Amniotic epithelial cell (primary cell): ENCODE data around the gene ADAMTS8.
A peak's percentile ranks its signal among the peaks of the same experiment; 100 is the strongest.

Experiments used
- DNase-seq: peaks from one replicate; pipeline ENCODE4 v3.0.0-alpha.2; 2010; ENCODE audit warnings: low read depth

The ADAMTS8 gene

DNA sequence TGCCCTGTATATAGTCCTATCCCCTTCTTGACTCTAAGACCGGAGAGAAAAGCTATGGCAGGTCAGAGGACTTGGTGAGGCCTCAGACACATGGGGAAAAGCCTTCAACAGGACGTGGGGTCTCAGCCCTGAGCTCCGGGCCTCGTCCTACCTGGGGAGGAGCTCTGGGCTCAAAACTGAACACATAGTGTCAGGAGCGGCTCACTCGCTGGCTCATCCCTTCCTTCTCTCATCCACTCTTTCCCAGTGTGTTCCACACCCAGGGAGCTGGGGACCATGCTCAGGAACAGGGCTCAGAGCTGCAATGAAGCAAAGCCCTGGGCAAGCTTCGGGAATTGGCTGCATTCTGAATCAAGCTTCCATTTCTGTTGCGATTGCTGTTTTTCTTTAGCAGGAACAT, 34.5 kb upstream of the ADAMTS8 start:
- no peak for DNase-seq

DNA sequence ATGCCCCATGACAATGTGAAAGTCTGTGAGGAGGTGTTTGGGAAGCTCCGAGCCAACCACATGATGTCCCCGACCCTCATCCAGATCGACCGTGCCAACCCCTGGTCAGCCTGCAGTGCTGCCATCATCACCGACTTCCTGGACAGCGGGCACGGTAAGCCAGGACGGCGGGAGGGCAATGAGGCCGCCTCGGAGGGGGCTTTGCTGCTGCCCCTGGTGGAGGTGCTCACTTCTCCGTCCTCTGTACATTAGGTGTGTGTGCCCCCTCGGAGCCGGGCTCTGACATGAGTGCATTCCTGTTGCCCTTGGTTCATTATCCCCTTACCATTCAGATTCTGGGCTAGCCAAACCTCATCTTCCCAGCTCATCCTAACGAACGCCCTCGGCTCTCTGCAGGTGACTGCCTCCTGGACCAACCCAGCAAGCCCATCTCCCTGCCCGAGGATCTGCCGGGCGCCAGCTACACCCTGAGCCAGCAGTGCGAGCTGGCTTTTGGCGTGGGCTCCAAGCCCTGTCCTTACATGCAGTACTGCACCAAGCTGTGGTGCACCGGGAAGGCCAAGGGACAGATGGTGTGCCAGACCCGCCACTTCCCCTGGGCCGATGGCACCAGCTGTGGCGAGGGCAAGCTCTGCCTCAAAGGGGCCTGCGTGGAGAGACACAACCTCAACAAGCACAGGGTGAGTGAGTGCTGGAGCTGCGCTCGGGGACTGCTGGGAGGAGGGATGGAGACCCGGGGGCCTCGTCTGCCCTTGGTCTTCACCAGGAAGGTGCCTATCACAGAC, 33.9 kb upstream of the ADAMTS8 start:
- no peak for DNase-seq

DNA sequence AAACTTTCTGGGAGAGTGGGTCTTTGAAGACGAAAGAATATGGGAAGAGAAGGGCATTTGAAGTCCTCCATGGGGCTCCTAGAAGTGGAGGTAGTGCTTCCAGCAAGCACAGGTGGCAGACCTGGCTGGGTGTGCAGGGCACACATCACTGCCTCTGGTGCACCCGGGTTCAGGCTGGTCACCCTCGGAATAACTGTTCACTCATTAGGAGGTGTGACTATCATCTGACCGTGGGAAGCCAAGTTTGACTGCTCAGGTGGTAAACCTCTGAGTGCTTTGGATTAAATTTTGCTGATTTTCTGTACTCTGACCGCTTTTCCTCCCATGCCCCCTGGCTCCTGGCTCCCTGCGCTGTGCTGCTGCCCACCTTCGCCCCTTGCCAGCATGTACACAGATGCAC, 31.1 kb upstream of the ADAMTS8 start:
- no peak for DNase-seq

DNA sequence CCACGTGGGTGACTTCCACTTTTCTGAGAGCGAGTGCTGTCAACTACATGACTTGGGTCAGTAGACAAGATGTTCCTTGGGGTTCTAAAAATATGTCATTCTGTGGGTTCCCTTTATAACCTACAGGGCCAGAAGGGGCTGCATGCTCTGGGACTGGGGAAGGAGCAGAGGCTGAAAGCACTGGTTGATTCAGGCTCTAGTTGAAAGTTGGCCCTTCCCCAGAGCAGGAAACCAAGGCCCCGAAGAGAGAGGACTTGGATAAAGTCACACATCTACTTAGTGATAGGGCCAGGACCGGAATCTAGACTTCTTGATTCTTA, 30.0 kb upstream of the ADAMTS8 start:
- no peak for DNase-seq

DNA sequence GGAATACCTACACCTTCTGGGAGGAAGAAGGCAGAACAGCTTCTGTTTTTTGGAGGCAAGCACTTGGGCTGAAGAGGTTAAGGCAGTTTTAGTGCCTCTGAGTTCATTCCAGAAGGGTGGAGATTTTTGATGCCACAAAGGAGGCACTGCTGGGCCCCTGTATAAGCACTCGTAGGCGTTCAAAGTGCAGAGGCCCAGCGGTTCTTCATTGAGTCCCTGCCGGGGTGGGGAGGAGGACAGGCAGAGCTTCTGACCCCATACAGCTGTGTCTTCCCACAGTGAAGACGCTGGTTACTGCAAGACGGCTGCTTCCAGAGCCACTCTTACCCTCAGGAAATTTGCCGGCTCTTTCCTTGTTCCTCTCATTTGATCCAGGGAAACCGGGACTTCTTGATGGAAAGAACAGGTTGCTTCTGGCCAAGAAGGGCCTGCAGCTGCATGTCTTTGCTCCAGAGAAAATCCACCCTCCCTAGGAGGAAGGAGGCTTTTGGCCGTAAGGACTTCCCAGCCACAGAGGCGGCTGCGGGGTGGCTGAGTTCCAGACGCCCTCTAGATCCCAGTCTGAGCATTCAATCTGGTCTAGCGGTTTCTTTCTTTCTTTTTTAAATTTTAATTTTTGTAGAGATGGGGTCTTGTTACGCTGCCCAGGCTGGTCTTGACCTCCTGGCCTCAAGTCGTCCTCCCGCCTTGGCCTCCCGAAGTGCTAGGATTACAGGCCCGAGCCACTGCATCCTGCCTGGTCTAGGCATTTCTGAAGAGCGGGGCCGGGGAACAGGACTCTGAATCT, 29.4 kb upstream of the ADAMTS8 start:
- DNase-seq = no peak

DNA sequence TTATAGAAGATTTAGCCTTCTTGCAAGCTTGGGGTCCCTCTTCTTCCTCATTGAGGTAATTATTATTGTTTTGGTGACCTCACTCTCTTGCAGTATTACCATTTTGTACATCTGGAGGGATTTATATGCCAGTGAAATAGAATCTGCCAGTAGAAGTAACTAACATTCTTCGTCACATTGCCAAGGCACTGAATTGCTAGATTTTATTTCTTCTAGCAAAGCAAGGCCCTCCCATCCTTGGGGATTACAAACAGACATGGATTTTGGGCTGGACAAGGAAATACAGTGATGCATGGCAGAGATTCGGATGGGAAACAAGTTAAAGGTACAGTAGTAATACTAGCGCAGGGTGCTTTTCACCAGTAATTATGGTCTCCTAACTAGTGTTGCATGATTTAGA, 27.9 kb upstream of the ADAMTS8 start:
- DNase-seq = no peak

DNA sequence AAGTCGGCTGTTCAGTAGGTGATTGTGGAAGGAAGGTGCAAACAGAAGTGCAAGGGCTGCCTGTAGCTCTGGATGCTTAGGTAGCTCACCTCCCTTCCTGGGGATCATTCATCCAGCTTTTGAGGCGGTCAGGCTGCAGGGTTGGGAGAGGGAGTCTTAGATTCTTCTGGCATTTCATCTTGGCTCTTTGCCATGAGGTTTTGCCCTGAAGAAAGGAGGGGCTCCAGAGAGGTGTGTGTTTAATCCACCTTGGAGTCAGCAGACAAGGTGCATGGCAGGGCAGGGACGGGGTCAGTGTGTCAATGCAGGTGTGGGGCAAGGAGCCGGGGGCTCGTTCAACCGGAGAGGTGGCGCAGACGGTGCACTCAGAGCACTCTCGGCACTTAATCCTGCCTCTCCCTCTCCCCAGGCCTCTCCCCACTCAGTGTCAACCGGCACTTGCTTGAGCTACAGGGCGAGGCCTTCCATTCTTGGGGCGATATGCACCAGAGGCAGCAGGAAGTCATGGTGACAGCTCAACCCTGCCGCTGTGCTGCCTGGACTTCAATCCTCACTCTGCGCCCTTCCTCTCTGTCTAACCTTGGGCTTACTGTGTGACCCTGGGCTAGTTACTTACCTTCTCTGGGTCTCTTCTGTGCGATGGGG, 27.2 kb upstream of the ADAMTS8 start:
- DNase-seq = no peak

DNA sequence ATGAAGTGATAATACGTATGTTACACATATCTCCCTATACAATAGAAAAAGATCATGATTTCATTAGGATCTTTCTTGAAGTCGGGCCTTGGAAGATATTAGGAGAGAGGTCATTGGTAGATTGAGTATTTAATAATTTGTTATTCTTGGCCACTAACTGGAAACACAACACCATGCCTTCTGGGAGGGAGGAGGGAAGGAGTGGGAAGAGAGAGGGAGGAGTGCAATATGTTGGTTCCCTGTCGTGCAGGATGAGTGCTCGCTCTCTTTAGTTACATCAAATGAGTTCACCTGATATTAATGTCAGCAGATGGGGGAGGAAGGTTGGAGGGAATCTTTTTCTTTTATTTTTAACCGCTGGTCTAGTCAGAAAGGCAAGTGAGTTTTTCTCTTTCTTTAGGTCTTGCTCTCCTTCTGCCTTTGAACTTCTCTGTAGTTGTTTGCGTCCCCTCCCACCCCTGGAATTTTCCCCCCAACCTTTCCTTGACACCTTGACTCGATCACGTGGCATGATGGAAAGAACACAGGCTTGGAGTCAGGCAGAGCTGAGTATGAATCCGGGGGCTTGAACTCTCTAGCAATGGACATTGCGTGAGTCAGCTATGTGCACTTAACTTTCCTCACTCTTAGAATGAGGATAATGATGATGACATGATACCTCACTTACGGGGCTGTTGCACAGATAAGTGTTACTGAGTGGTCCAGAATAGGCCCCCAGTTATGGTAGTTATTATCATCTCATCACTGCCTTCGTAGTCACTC, 26.3 kb upstream of the ADAMTS8 start:
- peak; percentile 70 for DNase-seq

DNA sequence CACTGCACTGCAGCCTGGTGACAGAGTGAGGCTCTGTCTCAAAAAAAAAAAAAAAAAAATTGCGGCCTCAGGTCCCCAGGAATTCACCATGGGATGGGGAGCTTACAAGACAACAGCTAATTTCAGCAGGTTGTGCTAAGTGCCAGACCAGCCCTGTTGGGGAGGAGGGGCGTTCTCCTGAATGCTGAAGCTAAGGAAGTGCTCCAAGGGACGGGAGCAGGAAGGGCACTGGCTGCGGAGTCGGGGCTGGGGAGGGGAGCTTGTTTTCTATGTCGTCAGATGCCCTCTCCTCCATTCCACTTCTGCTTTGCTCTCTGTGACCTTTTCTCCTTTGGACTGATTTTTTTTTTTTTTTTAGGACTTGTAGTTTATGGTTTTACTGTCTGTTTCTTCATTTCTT, 24.5 kb upstream of the ADAMTS8 start:
- DNase-seq = no peak

DNA sequence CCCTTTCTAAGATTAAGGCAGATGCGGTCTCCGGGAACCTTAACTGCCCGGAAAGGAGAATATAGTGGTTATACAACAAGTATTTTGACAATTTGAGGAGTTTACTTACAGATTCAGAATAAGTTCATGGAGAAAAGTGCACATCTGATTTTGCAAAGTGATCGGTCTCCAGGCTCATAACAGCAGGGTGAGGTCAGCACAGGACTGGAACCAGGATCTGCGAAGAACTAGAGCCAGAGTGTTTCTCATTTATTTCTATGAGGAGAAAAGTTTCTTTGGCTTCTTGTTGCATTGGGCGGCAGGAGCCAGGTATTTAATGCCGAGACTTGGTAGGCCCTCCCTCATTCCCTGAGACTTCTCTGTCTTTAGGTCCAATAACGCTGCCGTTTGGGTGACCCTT, 23.8 kb upstream of the ADAMTS8 start:
- no peak for DNase-seq

DNA sequence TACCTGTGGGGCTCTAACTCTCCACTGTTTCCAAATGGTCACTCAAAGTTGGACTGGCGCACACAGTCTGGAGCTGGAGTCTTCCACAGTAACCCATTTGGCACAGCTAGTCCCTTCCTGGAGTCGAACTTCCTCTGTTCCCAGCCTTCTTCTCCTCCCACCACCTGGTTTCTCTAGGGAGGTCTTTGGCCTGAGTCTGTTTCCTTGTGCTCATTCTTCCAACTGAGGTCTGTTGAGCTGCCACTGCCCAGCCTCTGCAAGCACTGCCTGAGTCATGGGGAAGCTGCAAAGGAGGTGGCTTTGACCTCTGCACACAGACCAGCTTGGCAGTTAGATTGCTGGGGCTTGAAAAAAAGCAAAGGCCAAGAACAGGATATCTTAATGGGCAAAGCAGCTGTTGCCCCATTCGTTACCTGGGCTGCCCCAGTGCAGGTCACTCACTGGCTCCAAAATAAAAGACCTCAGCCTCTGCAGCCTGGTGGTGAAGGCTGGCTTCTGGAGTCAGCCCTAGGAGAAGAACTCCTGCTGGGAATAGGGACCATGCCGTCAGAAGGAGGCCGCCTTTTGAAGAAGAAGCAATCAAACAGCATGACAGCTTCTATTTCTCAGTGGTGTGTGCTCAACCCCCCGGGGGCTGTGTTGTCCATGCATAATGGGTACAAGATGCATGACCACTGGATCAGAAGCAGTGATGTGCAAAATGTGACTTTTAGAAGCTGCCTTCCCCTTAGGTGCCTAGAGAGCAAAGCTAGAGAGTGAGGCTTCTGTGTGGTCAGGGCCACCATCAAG, 23.0 kb upstream of the ADAMTS8 start:
- DNase-seq = peak; percentile 45

DNA sequence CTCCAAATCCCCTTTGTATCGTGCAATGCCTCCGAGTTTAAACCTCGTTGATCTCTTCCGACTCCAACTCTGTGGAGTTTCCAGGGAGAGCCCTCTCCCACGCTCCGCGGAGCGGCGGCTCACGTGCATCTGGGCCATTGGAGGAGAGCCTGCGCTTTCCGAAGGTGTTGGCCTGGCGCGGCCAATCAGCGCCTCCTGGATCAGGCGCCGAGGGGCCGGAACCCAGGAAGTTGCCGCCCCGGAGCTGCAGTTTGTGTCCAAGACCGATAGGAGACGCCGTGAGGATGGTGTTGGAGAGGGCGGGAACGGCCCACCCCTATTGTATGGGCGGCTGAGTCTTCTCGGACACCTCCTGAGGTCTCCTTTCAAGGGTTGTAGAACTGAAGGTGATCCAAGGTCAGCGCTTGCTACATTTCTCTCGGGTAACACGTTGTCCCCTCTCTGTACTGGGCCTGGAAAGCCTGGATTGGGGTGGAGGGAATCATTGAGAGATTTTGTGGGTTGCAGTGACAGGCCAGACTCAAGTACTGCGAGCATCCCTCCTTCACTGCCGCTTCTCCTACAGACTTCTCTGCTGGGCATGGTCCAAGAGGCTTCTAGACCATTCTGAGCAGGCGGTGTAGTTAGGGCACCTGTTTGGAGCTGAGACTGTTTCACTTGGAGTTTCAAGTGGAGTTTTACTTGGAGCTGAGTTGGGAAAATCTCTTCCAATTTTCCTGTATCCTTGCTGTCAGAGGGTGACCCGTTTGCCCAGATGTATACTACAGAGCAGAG, 21.8 kb upstream of the ADAMTS8 start:
- DNase-seq = peak; percentile 76

DNA sequence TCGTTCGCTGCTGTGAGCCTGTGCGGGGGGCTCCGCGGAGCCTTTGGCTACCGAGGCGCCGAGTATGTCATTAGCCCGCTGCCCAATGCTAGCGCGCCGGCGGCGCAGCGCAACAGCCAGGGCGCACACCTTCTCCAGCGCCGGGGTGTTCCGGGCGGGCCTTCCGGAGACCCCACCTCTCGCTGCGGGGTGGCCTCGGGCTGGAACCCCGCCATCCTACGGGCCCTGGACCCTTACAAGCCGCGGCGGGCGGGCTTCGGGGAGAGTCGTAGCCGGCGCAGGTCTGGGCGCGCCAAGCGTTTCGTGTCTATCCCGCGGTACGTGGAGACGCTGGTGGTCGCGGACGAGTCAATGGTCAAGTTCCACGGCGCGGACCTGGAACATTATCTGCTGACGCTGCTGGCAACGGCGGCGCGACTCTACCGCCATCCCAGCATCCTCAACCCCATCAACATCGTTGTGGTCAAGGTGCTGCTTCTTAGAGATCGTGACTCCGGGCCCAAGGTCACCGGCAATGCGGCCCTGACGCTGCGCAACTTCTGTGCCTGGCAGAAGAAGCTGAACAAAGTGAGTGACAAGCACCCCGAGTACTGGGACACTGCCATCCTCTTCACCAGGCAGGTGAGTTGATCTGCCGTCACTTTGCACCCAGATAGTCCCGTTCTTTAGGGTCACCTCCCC, 21.0 kb upstream of the ADAMTS8 start:
- DNase-seq = no peak

DNA sequence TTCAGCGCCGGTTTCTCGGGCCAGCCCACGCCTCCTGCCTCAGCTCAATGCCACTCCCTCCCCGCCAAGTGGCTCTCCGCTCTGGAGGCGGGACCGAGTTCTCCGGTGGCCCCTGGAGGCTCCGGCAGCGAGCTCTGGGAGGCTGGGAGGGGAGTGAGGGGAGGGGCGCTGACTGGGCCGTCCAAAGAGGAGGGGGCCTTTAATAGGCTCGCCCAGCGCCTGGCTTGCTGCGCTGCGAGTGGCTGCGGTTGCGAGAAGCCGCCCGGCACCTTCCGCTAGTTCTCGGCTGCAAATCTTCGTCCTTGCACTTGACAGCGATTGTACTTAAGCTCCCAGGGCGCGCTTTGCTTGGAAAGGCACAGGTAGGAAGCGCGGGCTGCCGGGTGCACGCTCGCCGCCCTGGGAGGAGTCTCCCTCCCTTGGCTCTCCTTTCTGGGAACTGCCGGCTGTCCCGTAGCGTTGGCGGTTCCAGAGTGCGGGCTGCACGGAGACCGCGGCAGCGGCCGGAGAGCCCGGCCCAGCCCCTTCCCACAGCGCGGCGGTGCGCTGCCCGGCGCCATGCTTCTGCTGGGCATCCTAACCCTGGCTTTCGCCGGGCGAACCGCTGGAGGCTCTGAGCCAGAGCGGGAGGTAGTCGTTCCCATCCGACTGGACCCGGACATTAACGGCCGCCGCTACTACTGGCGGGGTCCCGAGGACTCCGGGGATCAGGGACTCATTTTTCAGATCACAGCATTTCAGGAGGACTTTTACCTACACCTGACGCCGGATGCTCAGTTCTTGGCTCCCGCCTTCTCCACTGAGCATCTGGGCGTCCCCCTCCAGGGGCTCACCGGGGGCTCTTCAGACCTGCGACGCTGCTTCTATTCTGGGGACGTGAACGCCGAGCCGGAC, 20.3 kb upstream of the ADAMTS8 start, which contains the start of gene ADAMTS15:
ADAMTS15 (plus strand) TSS at position 230 of the 894 bp plus-strand sequence; CDS start at position 559, 329 bp downstream.
- peak; percentile 70 for DNase-seq

DNA sequence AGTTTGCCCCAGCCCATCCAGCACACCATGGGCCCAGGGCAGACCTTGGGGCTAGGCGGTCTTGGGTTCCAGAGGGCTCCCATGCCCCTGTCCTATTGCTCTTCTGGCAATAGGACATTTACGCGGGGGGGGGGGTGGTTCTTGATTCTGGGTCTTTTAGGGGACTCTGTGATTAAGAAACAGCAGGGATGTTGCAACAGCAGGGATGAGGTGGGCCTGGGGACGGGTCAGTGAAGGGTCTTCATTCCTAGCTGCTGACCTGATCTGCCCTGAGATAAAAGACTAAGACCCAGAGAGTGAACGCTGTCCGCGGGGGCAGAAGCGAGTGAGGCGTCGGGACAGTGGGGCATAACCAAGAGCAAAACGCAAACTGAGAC, 19.6 kb upstream of the ADAMTS8 start:
- DNase-seq = no peak

DNA sequence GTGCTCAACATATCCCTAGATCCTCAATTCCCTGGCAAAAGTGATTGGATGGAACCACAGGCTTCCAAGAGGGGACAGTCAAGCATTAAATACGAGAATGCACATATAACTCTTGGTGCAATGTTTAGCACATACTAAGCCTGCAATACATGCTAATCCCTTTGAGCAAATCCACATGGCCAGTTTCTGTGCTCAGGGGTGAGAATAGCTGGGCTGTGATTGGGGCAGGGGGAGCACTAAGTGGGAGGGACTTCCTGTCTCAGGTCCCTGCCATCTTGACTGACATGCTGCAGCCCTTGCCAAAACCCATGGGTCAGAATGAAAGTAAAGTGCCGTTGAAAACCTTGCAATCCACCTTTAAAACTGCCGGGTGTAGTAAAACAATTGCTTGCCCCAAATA, 17.4 kb upstream of the ADAMTS8 start:
- DNase-seq = no peak

DNA sequence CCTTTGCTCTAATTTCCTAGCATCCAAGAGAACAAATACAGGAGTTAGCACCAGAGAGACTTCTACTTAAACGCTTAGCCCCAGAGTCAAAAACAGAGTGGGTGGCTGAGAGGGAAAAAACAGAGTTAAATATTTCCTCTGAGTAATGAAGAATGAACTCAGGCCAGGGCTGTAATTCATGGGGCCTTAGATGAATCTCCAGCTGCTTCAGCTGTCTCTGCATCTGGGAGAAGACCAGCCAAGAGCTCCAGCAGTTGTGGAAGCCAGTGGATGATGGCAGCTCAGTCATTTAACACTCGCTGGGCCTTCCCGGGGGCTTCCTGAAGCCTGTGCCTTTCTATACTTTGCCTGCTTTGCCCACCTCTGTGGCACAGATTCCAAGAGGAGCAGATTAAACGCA, 14.3 kb upstream of the ADAMTS8 start:
- DNase-seq = peak; percentile 58

DNA sequence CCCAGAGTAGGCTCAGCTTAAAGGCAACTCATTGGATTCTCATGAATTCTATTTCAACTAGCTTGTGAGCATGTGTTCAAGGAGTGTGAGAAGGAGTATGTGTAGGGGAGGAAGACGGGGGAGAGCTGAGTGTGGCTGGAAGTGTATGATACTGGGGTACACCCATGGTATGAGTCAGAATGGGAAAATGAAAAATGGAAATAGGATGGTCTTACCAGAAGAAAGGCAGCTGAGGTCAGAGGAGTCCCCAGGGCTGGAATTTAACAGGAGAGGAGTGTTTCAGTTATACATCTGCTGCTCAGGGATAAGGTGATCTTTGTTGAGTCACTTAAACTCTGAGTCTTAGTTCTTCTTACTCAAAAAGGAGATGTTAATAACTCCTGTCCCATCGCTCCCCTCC, 13.3 kb upstream of the ADAMTS8 start:
- peak; percentile 64 for DNase-seq

DNA sequence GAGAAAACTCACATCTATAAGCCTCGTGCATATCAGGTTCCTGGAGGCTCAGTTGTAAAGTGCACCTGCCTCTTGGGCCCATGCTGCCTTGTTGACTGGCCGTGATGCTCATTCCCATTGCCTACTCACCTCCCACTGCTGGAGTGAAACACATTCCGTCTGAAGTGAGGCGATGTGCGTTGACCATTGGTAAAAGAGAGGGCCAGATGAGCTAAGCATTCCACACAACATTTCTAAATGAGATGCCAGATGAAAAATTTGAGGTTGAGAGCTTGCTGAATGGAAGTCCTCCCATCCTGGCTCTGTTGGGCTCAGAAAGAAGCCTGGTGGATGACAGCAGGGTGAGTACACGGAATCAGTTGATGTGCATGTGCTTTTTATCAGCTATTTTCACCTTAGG, 11.5 kb upstream of the ADAMTS8 start:
- DNase-seq = no peak
